ENCODE measurements around the gene PPP2R1A.

DNA sequence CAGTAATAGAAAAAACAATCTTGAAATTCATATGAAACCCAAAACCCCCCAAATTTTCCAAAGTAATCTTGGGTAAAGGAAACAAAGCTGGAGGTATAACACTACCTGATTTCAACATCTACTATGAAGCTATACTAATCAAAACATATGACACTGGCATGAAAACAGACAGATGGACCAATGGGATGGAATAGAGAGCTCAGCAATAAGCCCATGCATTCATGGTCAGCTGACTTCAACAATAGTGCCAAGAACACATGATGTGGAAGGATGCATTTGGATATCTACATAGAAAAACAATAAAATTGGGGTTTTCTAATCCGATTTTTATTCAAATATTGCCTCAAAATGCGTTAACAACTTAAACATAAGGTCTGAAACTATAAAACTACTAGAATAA is 47.3 kb downstream of the PPP2R1A start:
- TF ChIP-seq AHR (CRISPR knock-in tag; IDR thresholded peaks at IDR 0.05) (no peak), PHF8 (CRISPR knock-in tag; IDR thresholded peaks at IDR 0.05) (no peak), CBX1 (IDR thresholded peaks at IDR 0.05; ENCODE audit: low read depth) (no peak), RELA (CRISPR knock-in tag; IDR thresholded peaks at IDR 0.05) (no peak), MAFF (IDR thresholded peaks at IDR 0.05; ENCODE audit: low read depth, low read length) (no peak)

All from HepG2 (cell line).